HCT116 (cell line): ENCODE data around the gene SUGCT. TPM values are rescaled to one million over a fixed set of nuclear protein-coding genes. Genes with fewer than 3 reads are reported as not detected.

Experiments used
- ATAC-seq: fragments of 200-7000 bp; cut with Tn5 transposase; 2 replicates; pipeline ENCODE4 v1.9.1; 2020; ENCODE audit warnings: mild to moderate bottlenecking, moderate library complexity
- BruUV-seq: library from RNA; stranded (reverse); fragments of 400-500 nt; replicated peaks from 2 replicates; lab custom pipeline; 2021; lab: Mats Ljungman, UMichigan
- CTCF ChIA-PET: fragments of 300-600 bp; sonication (Branson Sonifier 250); formaldehyde crosslinking; loops from one replicate; lab custom pipeline; 2021; ENCODE audit warnings: antibody characterized with exemption; lab: Charles Lee
- POLR2A ChIA-PET: fragments of 300-600, 350-600 bp; sonication (Branson Sonifier 250); formaldehyde crosslinking; loops from one replicate; lab custom pipeline; 2021; ENCODE audit warnings: antibody characterized with exemption; lab: Charles Lee
- RAD21 ChIA-PET, 2 experiments: fragments of 300-600 bp; sonication (Branson Sonifier 250); formaldehyde crosslinking; loops; one replicate each; lab custom pipeline; 2023; ENCODE audit warnings: low total read pairs in 2 of 2; ENCODE audit not compliant: uncharacterized antibody in 2 of 2, unreplicated experiment in 2 of 2, low non-redundant PET in 1 of 2; lab: Charles Lee
- DNase-seq: peaks from one replicate; pipeline ENCODE4 v3.0.0-alpha.2; 2010; ENCODE audit warnings: low read depth, low spot score
- H2AFZ ChIP-seq: fragments of 200-600 bp; shearing (Covaris generic), sonication (generic); 2 replicates; pipeline ENCODE4 v1.6.1; 2017; ENCODE audit warnings: low read depth, mixed run types, mixed read lengths, antibody characterized with exemption, low read length; ENCODE audit not compliant: poor library complexity, severe bottlenecking
- H3K27ac ChIP-seq: 2 replicates; pipeline ENCODE4 v1.5.1; 2012; ENCODE audit warnings: low read depth, low read length
- H3K27me3 ChIP-seq: fragments of 200-600 bp; sonication (generic); 2 replicates; pipeline ENCODE4 v1.6.1; 2016; ENCODE audit warnings: mixed run types, low read length, mixed read lengths; ENCODE audit not compliant: insufficient read depth
- H3K36me3 ChIP-seq, 2 experiments: fragments of 200-500 bp in 1 of 2; fragments of 200-600 bp in 1 of 2; sonication (Bioruptor generic) in 1 of 2; sonication (generic) in 1 of 2; 2 replicates each; pipeline versions ENCODE4 v1.5.1 to v1.6.1; 2014 to 2016; ENCODE audit warnings: low read length in 2 of 2, inconsistent platforms in 1 of 2, mixed read lengths in 1 of 2, mixed run types in 1 of 2; ENCODE audit not compliant: insufficient read depth in 2 of 2, control insufficient read depth in 1 of 2
- H3K4me1 ChIP-seq, 2 experiments: fragments of 200-600 bp in 1 of 2; sonication (generic) in 1 of 2; 2 replicates each; pipeline versions ENCODE4 v1.5.1 to v1.6.1; 2012 to 2017; ENCODE audit warnings: low read length in 2 of 2, inconsistent platforms in 1 of 2, mild to moderate bottlenecking in 1 of 2, mixed read lengths in 1 of 2, mixed run types in 1 of 2, moderate library complexity in 1 of 2; ENCODE audit not compliant: insufficient read depth in 2 of 2, control insufficient read depth in 1 of 2
- H3K4me2 ChIP-seq: fragments of 200-600 bp; sonication (generic); 2 replicates; pipeline ENCODE4 v1.6.1; 2017; ENCODE audit warnings: mixed run types, low read length, mixed read lengths
- H3K4me3 ChIP-seq, 2 experiments: fragments of 200-600 bp in 1 of 2; sonication (generic) in 1 of 2; replicated peaks in 1 of 2; 2 replicates each; pipeline ENCODE4 v1.5.1; 2011 to 2016; ENCODE audit warnings: low read length in 2 of 2, control low read depth in 1 of 2, low read depth in 1 of 2, mild to moderate bottlenecking in 1 of 2, mixed read lengths in 1 of 2, mixed run types in 1 of 2
- H3K79me2 ChIP-seq: fragments of 200-600 bp; sonication (generic); 2 replicates; pipeline ENCODE4 v1.6.1; 2017; ENCODE audit warnings: mild to moderate bottlenecking, mixed run types, low read length, moderate library complexity, mixed read lengths; ENCODE audit not compliant: insufficient read depth
- H3K9ac ChIP-seq: fragments of 200-600 bp; sonication (generic); 2 replicates; pipeline ENCODE4 v1.6.1; 2016; ENCODE audit warnings: low read length, mixed read lengths
- H3K9me2 ChIP-seq: fragments of 200-600 bp; sonication (generic), shearing (Covaris generic); 2 replicates; pipeline ENCODE4 v1.6.1; 2017; ENCODE audit warnings: mixed run types, mild to moderate bottlenecking, moderate library complexity; ENCODE audit not compliant: insufficient read depth
- H3K9me3 ChIP-seq, 2 experiments: fragments of 200-500 bp in 1 of 2; fragments of 200-600 bp in 1 of 2; sonication (Bioruptor generic) in 1 of 2; sonication (generic) in 1 of 2; 2 replicates each; pipeline ENCODE4 v1.6.1; 2014 to 2017; ENCODE audit warnings: low read length in 2 of 2, mixed read lengths in 2 of 2, inconsistent platforms in 1 of 2, low read depth in 1 of 2, mild to moderate bottlenecking in 1 of 2, mixed run types in 1 of 2, moderate library complexity in 1 of 2; ENCODE audit not compliant: control insufficient read depth in 1 of 2, insufficient read depth in 1 of 2
- H4K20me1 ChIP-seq: fragments of 200-600 bp; sonication (generic), shearing (Covaris generic); 2 replicates; pipeline ENCODE4 v1.6.1; 2017; ENCODE audit warnings: mixed run types, mild to moderate bottlenecking, moderate library complexity; ENCODE audit not compliant: insufficient read depth
- CEBPB ChIP-seq: IDR thresholded peaks from 2 replicates; pipeline ENCODE4 v1.6.1; 2012; ENCODE audit warnings: low read depth
- EZH2 ChIP-seq: fragments of 200-600 bp; sonication (generic); IDR thresholded peaks from 2 replicates; pipeline ENCODE4 v1.6.1; 2017; ENCODE audit warnings: antibody characterized with exemption, mixed run types
- FOSL1 ChIP-seq: IDR thresholded peaks from 2 replicates; pipeline ENCODE4 v1.6.1; 2012; ENCODE audit warnings: low read depth
- POLR2AphosphoS5 ChIP-seq: IDR thresholded peaks from 2 replicates; pipeline ENCODE4 v1.6.1; 2011; ENCODE audit warnings: mild to moderate bottlenecking, low read depth, low read length, moderate library complexity
- ZFX ChIP-seq: fragments of 450-650 bp; IDR thresholded peaks from 2 replicates; pipeline ENCODE4 v1.6.1; 2017
- intact Hi-C: fragments of 100-400 bp; cut with micrococcal nuclease; formaldehyde crosslinking; loops from 2 replicates; pipeline ENCODE4 v1.10.0; 2022
- total RNA-seq: library from RNA; stranded (reverse); gene quantifications from one replicate; pipeline ENCODE4 v1.2.1, GENCODE V29; 2021; ENCODE audit not compliant: unreplicated experiment
- TF ChIP-seq, protein P1 (sequence below), 3 experiments: fragments of 200-600 bp in 1 of 3; sonication (generic) in 1 of 3; IDR thresholded peaks in 2 of 3; conservative IDR thresholded peaks in 1 of 3; 2 replicates each; pipeline ENCODE4 v1.5.1; 2012 to 2017; ENCODE audit warnings: low read depth in 2 of 3, low read length in 2 of 3, antibody characterized with exemption in 1 of 3, borderline replicate concordance in 1 of 3, control low read depth in 1 of 3, mild to moderate bottlenecking in 1 of 3, mixed read lengths in 1 of 3, mixed run types in 1 of 3, moderate library complexity in 1 of 3; ENCODE audit not compliant: insufficient read depth in 1 of 3
- TF ChIP-seq, protein P2 (sequence below): IDR thresholded peaks from 2 replicates; pipeline ENCODE4 v1.6.1; 2012

Gene SUGCT
- total RNA-seq, 1 experiment from 2014 or later = 4.4 TPM

DNA sequence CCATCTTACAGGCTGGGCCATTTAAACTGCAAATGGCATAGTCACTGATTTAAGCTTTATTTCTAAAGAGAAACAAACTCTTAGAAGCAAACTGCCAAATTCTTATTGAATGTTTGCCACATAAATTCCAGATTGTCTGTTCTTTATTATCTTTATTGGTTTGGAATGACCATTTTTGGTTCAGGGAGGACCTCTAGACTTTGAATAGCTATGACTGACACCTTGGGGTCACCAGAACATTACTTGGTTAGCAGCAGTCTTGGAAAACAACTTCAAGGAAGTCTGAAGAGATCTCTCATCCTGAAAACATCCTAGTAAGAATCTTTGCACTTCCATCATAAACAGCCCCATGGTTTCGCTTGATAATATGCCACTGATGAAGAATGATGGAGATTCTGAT, 197.1 kb downstream of the SUGCT start (continued):
- TF ChIP-seq, protein P1, sequence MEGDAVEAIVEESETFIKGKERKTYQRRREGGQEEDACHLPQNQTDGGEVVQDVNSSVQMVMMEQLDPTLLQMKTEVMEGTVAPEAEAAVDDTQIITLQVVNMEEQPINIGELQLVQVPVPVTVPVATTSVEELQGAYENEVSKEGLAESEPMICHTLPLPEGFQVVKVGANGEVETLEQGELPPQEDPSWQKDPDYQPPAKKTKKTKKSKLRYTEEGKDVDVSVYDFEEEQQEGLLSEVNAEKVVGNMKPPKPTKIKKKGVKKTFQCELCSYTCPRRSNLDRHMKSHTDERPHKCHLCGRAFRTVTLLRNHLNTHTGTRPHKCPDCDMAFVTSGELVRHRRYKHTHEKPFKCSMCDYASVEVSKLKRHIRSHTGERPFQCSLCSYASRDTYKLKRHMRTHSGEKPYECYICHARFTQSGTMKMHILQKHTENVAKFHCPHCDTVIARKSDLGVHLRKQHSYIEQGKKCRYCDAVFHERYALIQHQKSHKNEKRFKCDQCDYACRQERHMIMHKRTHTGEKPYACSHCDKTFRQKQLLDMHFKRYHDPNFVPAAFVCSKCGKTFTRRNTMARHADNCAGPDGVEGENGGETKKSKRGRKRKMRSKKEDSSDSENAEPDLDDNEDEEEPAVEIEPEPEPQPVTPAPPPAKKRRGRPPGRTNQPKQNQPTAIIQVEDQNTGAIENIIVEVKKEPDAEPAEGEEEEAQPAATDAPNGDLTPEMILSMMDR (IDR thresholded peaks at IDR 0.05 in 2 of 3, conservative IDR thresholded peaks at IDR 0.05 in 1 of 3; ENCODE audit: borderline replicate concordance in 1 of 3, insufficient read depth in 1 of 3, low read depth in 2 of 3, low read length in 2 of 3) = no peak
- TF ChIP-seq CEBPB (no peak), ZFX (no peak), FOSL1 (no peak)

DNA sequence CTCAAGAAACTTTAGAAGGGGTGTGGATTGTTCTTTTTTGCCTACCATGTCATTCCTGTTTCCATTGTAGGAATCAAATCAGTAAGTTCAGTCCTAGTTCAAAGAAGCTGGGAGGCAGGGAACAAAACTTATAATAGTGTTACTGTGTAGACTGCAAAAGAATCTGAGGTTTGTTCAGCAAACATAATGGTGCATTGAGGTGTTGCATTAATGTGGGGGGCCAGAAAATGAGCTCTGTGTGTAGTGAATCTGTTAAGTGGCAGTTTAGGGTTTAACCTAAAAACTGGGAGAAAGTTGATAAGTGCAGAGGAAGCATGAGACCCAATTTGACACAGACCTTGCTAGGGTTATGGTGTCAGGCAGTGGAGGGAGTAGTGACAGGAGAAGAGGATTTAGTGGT, 197.7 kb downstream of the SUGCT start:
- no peak overlapping the region for H2AFZ ChIP-seq
- no peak overlapping the region for H3K4me3 ChIP-seq
- no peak for TF ChIP-seq EZH2
- no peak for TF ChIP-seq POLR2AphosphoS5
- TF ChIP-seq, protein P2, sequence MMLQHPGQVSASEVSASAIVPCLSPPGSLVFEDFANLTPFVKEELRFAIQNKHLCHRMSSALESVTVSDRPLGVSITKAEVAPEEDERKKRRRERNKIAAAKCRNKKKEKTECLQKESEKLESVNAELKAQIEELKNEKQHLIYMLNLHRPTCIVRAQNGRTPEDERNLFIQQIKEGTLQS = no peak
- TF ChIP-seq CEBPB = no peak
- H3K9me2 ChIP-seq = no peaks in the 10 kb centered on the region
- POLR2A ChIA-PET = no interaction called here
- H3K36me3 ChIP-seq = no peaks in the 10 kb centered on the region
- no peaks in the 10 kb centered on the region for H4K20me1 ChIP-seq
- ATAC-seq = no peak
- RAD21 ChIA-PET = no interaction called here
- BruUV-seq = no TSS peak
- H3K4me2 ChIP-seq = no peak overlapping the region
- no peaks in the 10 kb centered on the region for H3K79me2 ChIP-seq
- no peaks in the 10 kb centered on the region for H3K9me3 ChIP-seq
- no peak for DNase-seq
- H3K4me1 ChIP-seq = no peaks in the 10 kb centered on the region
- CTCF ChIA-PET = no interaction called here
- intact Hi-C loops = no loop called here
- H3K27ac ChIP-seq = no peak overlapping the region
- H3K9ac ChIP-seq = no peak overlapping the region
- H3K27me3 ChIP-seq = no peaks in the 10 kb centered on the region
